Upper lobe of left lung (tissue), 4 donors: ENCODE measurements around the gene BRINP2.

ENCODE experiments used
- CTCF ChIP-seq, 6 experiments: fragments of 450-650 bp in 4 of 6; fragments of 200-600 bp in 2 of 6; sonication (generic) in 2 of 6; IDR thresholded peaks; one replicate each; pipeline ENCODE4 v1.5.1; 2016 to 2019; ENCODE audit warnings: antibody characterized with exemption in 6 of 6
- POLR2AphosphoS5 ChIP-seq, 2 donors: sonication (generic); formaldehyde crosslinking; IDR thresholded peaks; one replicate each; pipeline ENCODE4 v1.5.1; 2017; ENCODE audit warnings: antibody characterized with exemption in 2 of 2

- TF ChIP-seq CTCF (IDR thresholded peaks at IDR 0.05): no peak
- TF ChIP-seq POLR2AphosphoS5 (IDR thresholded peaks at IDR 0.05): no peak
Measured at GRCh38 chr1:177246710-177247580, 76.2 kb downstream of the BRINP2 start.
